Hepatic stellate cell (primary cell): ENCODE data around the gene CLCN7.
"Not testable (repeated sequence)": the region's sequence is repeated elsewhere in the genome, so short reads cannot be mapped to it uniquely, and the experiment has no call there.

Source experiments
- DNase-seq: peaks from one replicate; pipeline ENCODE4 v3.0.0; 2011; ENCODE audit warnings: low spot score

The CLCN7 gene

GRCh38 chr16:1487395-1488053 lies 12.7 kb upstream of the CLCN7 start:
- no peak for DNase-seq

GRCh38 chr16:1486551-1487390 lies 11.9 kb upstream of the CLCN7 start:
- no peak for DNase-seq

- DNase-seq, result no peak
Measured at GRCh38 chr16:1485847-1486496, 11.1 kb upstream of the CLCN7 start.

GRCh38 chr16:1481906-1482835 lies 7.3 kb upstream of the CLCN7 start:
- peak; percentile 27 for DNase-seq

GRCh38 chr16:1478937-1479336 lies 4.1 kb upstream of the CLCN7 start:
- DNase-seq, result not testable (repeated sequence)

- no peak for DNase-seq
Measured at GRCh38 chr16:1477033-1477432, 2.2 kb upstream of the CLCN7 start.

GRCh38 chr16:1475552-1476114 lies 805 bp upstream of the CLCN7 start:
- DNase-seq, result no peak

- DNase-seq, result peak; percentile 35
Measured at GRCh38 chr16:1474082-1474795, 589 bp downstream of the CLCN7 start.

GRCh38 chr16:1472974-1473373 lies 1.9 kb downstream of the CLCN7 start:
- DNase-seq, result no peak

GRCh38 chr16:1471569-1472194 lies 3.1 kb downstream of the CLCN7 start:
- DNase-seq, result no peak

GRCh38 chr16:1470481-1471251 lies 4.2 kb downstream of the CLCN7 start:
- peak; percentile 48 for DNase-seq

GRCh38 chr16:1469693-1470201 lies 5.1 kb downstream of the CLCN7 start:
- DNase-seq, result no peak

- not testable (repeated sequence) for DNase-seq
Measured at GRCh38 chr16:1469141-1469540, 5.7 kb downstream of the CLCN7 start.

GRCh38 chr16:1468426-1468810 lies 6.4 kb downstream of the CLCN7 start:
- DNase-seq, result no peak

- DNase-seq, result no peak
Measured at GRCh38 chr16:1466968-1467521, 7.8 kb downstream of the CLCN7 start.

GRCh38 chr16:1466054-1466453 lies 8.8 kb downstream of the CLCN7 start:
- no peak for DNase-seq

- no peak for DNase-seq
Measured at GRCh38 chr16:1465567-1465915, 9.3 kb downstream of the CLCN7 start.

GRCh38 chr16:1464894-1465566 lies 9.8 kb downstream of the CLCN7 start:
- no peak for DNase-seq
